HL-60 (cell line): ENCODE data around the gene DNAJB5.

ENCODE experiments used
- CTCF ChIP-seq: IDR thresholded peaks from one replicate; pipeline ENCODE4 v1.5.1; 2011; ENCODE audit warnings: low read length, control low read depth, inconsistent platforms; ENCODE audit not compliant: insufficient read depth
- GABPA ChIP-seq: IDR thresholded peaks from 2 replicates; pipeline ENCODE4 v1.6.1; 2012; ENCODE audit warnings: low read depth
- POLR2AphosphoS5 ChIP-seq: IDR thresholded peaks from 2 replicates; pipeline ENCODE4 v1.6.1; 2012; ENCODE audit warnings: low read depth
- REST ChIP-seq: IDR thresholded peaks from 2 replicates; pipeline ENCODE4 v1.6.1; 2012; ENCODE audit warnings: low read depth; ENCODE audit not compliant: insufficient replicate concordance
- SPI1 ChIP-seq: IDR thresholded peaks from 2 replicates; pipeline ENCODE4 v1.6.1; 2012; ENCODE audit warnings: low read depth, mild to moderate bottlenecking, borderline replicate concordance

GRCh38 chr9:34956648-34957047 is 32.9 kb upstream of the DNAJB5 start:
- TF ChIP-seq CTCF (no peak), SPI1 (no peak), POLR2AphosphoS5 (no peak), GABPA (no peak), REST (no peak)
